ENCODE measurements around the gene POLR2E.

POLR2E gene

DNA sequence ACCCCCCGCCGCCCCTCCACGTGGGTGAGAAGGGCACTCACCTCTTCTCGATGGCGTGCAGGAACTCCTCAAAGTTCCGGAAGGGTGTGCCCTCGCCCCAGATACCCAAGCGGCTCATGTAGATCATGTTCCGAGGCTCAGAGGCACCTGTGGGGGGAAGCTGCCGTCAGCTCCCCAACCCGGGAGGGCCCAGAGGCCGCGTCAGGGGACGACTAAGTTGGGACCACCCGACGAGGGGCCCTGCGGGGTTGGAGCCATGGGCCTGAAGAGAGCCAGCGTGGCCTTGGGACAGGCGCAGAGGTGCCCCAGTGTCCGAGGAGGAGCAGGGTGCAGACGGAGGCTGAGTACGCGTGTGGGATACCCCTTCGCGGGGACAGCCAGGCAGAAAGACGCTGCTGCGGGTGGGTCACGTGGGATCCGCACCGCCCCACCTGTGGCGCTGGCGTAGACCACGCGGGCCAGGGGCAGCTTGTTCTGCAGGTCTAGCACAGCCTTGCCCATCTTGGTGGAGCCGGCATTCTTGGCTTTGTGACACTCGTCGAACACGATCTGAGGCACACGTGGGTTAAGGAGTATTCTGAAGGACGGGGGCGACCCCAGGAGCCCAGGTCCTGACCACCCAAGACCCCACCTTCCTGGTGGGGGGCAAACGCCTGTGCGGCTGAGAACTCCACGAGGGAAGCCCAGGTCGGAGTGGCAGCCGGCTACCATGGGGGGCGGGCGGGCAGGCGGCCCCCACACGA is 24.5 kb upstream of the POLR2E start:
- H3K27ac ChIP-seq = no peak overlapping the region
- TF ChIP-seq, protein P1, sequence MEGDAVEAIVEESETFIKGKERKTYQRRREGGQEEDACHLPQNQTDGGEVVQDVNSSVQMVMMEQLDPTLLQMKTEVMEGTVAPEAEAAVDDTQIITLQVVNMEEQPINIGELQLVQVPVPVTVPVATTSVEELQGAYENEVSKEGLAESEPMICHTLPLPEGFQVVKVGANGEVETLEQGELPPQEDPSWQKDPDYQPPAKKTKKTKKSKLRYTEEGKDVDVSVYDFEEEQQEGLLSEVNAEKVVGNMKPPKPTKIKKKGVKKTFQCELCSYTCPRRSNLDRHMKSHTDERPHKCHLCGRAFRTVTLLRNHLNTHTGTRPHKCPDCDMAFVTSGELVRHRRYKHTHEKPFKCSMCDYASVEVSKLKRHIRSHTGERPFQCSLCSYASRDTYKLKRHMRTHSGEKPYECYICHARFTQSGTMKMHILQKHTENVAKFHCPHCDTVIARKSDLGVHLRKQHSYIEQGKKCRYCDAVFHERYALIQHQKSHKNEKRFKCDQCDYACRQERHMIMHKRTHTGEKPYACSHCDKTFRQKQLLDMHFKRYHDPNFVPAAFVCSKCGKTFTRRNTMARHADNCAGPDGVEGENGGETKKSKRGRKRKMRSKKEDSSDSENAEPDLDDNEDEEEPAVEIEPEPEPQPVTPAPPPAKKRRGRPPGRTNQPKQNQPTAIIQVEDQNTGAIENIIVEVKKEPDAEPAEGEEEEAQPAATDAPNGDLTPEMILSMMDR (IDR thresholded peaks at IDR 0.05) = no peak
- TF ChIP-seq ZFX (IDR thresholded peaks at IDR 0.05; ENCODE audit: borderline replicate concordance) = no peak

DNA sequence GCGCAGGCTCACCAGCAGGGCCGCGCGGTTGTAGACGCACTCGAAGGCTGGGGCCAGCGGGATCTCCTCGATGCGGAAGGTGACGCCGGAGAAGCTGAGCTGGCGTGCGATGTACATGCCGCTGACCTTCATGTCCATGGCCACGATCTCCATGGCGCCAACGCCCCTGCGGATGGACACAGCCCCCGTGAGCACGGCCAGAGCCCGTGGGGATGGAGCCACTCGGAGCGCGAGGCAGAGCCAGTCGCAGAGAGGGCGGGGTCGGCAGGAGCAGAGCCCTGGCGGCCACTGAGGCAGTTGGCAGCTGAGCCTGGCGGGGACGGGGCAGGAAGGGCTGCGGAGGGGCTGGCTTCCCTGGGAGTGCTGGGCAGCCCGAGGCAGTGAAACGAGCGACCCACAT is 23.8 kb upstream of the POLR2E start:
- no peak for TF ChIP-seq ZFX (IDR thresholded peaks at IDR 0.05; ENCODE audit: borderline replicate concordance)
- TF ChIP-seq, protein P1 (IDR thresholded peaks at IDR 0.05) = no peak
- no peak overlapping the region for H3K27ac ChIP-seq

GRCh38 chr19:1117654-1118053 is 22.5 kb upstream of the POLR2E start:
- H3K27ac ChIP-seq = peak overlapping the region; percentile 98
- TF ChIP-seq ZFX (IDR thresholded peaks at IDR 0.05; ENCODE audit: borderline replicate concordance) = no peak
- TF ChIP-seq, protein P1 (IDR thresholded peaks at IDR 0.05) = no peak

GRCh38 chr19:1116726-1117581 is 21.8 kb upstream of the POLR2E start:
- TF ChIP-seq, protein P1 (IDR thresholded peaks at IDR 0.05) = no peak
- TF ChIP-seq ZFX (IDR thresholded peaks at IDR 0.05; ENCODE audit: borderline replicate concordance) = no peak
- peak overlapping the region; percentile 98 for H3K27ac ChIP-seq

DNA sequence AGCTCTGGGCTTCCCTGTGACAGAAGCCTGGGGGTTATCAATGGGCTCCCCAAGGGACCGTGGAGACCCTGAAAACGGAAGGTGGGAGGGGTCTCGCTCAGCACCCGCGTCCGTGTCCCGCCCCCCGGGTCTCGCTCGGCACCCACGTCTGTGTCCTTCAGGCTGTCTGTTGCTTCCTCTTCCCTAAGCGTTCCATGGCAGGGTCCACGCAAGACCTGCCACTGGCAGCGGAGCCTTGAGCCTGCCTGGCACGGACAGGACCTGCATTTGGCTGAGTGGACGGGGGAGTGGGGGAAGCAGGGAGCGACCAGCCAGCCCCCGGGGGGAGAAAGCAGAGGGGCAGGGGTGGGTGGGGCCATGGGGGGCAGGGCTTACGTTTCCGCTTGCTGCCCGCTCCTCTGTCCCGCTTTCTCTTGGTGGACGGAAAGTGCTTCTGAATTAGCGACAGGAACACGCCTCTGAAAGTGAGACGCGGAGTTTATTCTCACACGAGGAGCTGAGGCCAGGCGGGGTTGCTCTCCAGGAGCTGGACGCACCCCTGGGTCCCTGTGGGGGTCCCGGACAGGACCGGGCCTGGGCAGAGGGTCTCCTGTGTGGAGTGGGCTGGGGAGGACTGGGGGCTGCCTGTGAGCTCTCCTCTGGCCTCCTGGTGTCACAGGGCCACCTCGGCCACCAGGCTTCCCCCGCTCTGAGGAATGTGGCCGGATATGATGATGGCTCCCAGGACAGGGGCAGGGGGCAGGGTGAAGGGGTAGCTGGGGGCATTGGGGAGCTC is 20.7 kb upstream of the POLR2E start:
- TF ChIP-seq, protein P1 (IDR thresholded peaks at IDR 0.05) = no peak
- no peak for TF ChIP-seq ZFX (IDR thresholded peaks at IDR 0.05; ENCODE audit: borderline replicate concordance)
- H3K27ac ChIP-seq = peak overlapping the region; percentile 98

GRCh38 chr19:1114728-1115127 is 19.6 kb upstream of the POLR2E start:
- H3K27ac ChIP-seq = peak overlapping the region; percentile 98

- TF ChIP-seq, protein P1 (IDR thresholded peaks at IDR 0.05) = no peak
- TF ChIP-seq ZFX (IDR thresholded peaks at IDR 0.05; ENCODE audit: borderline replicate concordance) = no peak
- H3K27ac ChIP-seq = peak overlapping the region; percentile 98
Measured at GRCh38 chr19:1113986-1114483, 18.9 kb upstream of the POLR2E start.

Data from 22Rv1 (cell line).